Activated CD8-positive, alpha-beta memory T cell treated with anti-CD3 and anti-CD28 coated beads for 36 hours (primary cell): ENCODE measurements around the gene FNBP1. TPM values are rescaled to one million over a fixed set of nuclear protein-coding genes. Genes with fewer than 3 reads are reported as not detected.

Experiments used
- CTCF ChIA-PET: fragments of 350-600 bp; sonication (Branson Sonifier 250); formaldehyde crosslinking; loops from one replicate; lab custom pipeline; 2021; ENCODE audit warnings: antibody characterized with exemption; lab: Charles Lee
- POLR2A ChIA-PET: fragments of 350-600 bp; sonication (Branson Sonifier 250); formaldehyde crosslinking; loops from one replicate; lab custom pipeline; 2021; ENCODE audit warnings: antibody characterized with exemption; lab: Charles Lee
- total RNA-seq, 2 experiments: library from RNA; stranded (reverse); gene quantifications; one replicate each; pipeline ENCODE4 v1.2.3, GENCODE V29; 2021

The FNBP1 gene
- total RNA-seq, 2 experiments from 2014 or later, result 205 to 207 TPM

- ChIA-PET POLR2A (interaction anchor here (0.5 to 1.4 kb wide), 5 partner anchors 22 to 107 kb away, joined by 3 to 5 read pairs (median 3); no protein-coding TSS in a partner anchor), CTCF (interaction anchor here (0.6 to 1.2 kb wide), 5 partner anchors 10 to 159 kb away, joined by 3 to 5 read pairs (median 4); no protein-coding TSS in a partner anchor)
These were observed 110.5 kb downstream of the FNBP1 start for GRCh38 chr9:129932303-129933151.

GRCh38 chr9:129930743-129931142 lies 112.2 kb downstream of the FNBP1 start:
- POLR2A ChIA-PET, result no interaction called here
- CTCF ChIA-PET, result interaction anchor here (1.1 kb wide), 1 partner anchor 68 kb away, joined by 3 read pairs; no protein-coding TSS in a partner anchor

GRCh38 chr9:129929496-129930125 lies 113.4 kb downstream of the FNBP1 start:
- CTCF ChIA-PET, result interaction anchor here (1.1 kb wide), 1 partner anchor 69 kb away, joined by 3 read pairs; no protein-coding TSS in a partner anchor
- POLR2A ChIA-PET, result interaction anchor here (0.5 kb wide), 1 partner anchor 108 kb away, joined by 5 read pairs; no protein-coding TSS in a partner anchor

- POLR2A ChIA-PET, result no interaction called here
- CTCF ChIA-PET, result interaction anchor here (1.5 kb wide), 1 partner anchor 20 kb away, joined by 4 read pairs; no protein-coding TSS in a partner anchor
These were observed 119.4 kb downstream of the FNBP1 start for GRCh38 chr9:129923589-129923988.

GRCh38 chr9:129921905-129922304 lies 121.1 kb downstream of the FNBP1 start:
- CTCF ChIA-PET, result no interaction called here

GRCh38 chr9:129919841-129920240 lies 123.1 kb downstream of the FNBP1 start:
- ChIA-PET CTCF (no interaction called here), POLR2A (no interaction called here)

More at GRCh38 chr9:129921905-129922304, 121.1 kb downstream of the FNBP1 start:
- POLR2A ChIA-PET, result no interaction called here

- POLR2A ChIA-PET, result no interaction called here
- CTCF ChIA-PET, result no interaction called here
These were observed 123.7 kb downstream of the FNBP1 start for GRCh38 chr9:129919277-129919676.

- CTCF ChIA-PET, result no interaction called here
- POLR2A ChIA-PET, result interaction anchor here (0.6 kb wide), 1 partner anchor 8 kb away, joined by 3 read pairs; no protein-coding TSS in a partner anchor
These were observed 124.6 kb downstream of the FNBP1 start for GRCh38 chr9:129918296-129918950.

- POLR2A ChIA-PET, result no interaction called here
These were observed 126.3 kb downstream of the FNBP1 start for GRCh38 chr9:129916707-129917106.

GRCh38 chr9:129914051-129914450 lies 128.9 kb downstream of the FNBP1 start:
- POLR2A ChIA-PET, result interaction anchor here (0.5 kb wide), 1 partner anchor 43 kb away, joined by 3 read pairs; no protein-coding TSS in a partner anchor
- CTCF ChIA-PET, result interaction anchor here (1.7 to 2.2 kb wide), 2 partner anchors 9 to 44 kb away, joined by 5 to 9 read pairs; no protein-coding TSS in a partner anchor

More at GRCh38 chr9:129916707-129917106, 126.3 kb downstream of the FNBP1 start:
- CTCF ChIA-PET, result interaction anchor here (0.8 kb wide), 1 partner anchor 54 kb away, joined by 3 read pairs; no protein-coding TSS in a partner anchor

- POLR2A ChIA-PET, result interaction anchor here (0.5 to 0.8 kb wide), 2 partner anchors 8 to 34 kb away, joined by 3 read pairs; no protein-coding TSS in a partner anchor
- CTCF ChIA-PET, result interaction anchor here (0.6 to 1.0 kb wide), 4 partner anchors 19 to 690 kb away, joined by 3 to 4 read pairs (median 3); no protein-coding TSS in a partner anchor
These were observed 132.1 kb downstream of the FNBP1 start for GRCh38 chr9:129910628-129911567.

- CTCF ChIA-PET, result interaction anchor here (0.9 to 1.0 kb wide), 2 partner anchors 18 to 124 kb away, joined by 3 to 4 read pairs; no protein-coding TSS in a partner anchor
- POLR2A ChIA-PET, result interaction anchor here (0.6 to 0.8 kb wide), 2 partner anchors 35 to 126 kb away, joined by 3 read pairs; no protein-coding TSS in a partner anchor
These were observed 133.1 kb downstream of the FNBP1 start for GRCh38 chr9:129909851-129910250.

GRCh38 chr9:129908906-129909305 lies 134.1 kb downstream of the FNBP1 start:
- ChIA-PET POLR2A (no interaction called here), CTCF (no interaction called here)

- ChIA-PET CTCF (interaction anchor here (0.6 kb wide), 1 partner anchor 22 kb away, joined by 3 read pairs; no protein-coding TSS in a partner anchor), POLR2A (interaction anchor here (0.6 to 0.7 kb wide), 3 partner anchors 8 to 44 kb away, joined by 3 to 7 read pairs (median 3); no protein-coding TSS in a partner anchor)
These were observed 135.8 kb downstream of the FNBP1 start for GRCh38 chr9:129907201-129907600.

GRCh38 chr9:129906298-129906697 lies 136.7 kb downstream of the FNBP1 start:
- POLR2A ChIA-PET, result interaction anchor here (0.6 kb wide), 1 partner anchor 72 kb away, joined by 3 read pairs; no protein-coding TSS in a partner anchor
- CTCF ChIA-PET, result no interaction called here

- ChIA-PET POLR2A (interaction anchor here (0.9 kb wide), 1 partner anchor 28 kb away, joined by 3 read pairs; no protein-coding TSS in a partner anchor), CTCF (interaction anchor here (1.6 to 1.7 kb wide), 2 partner anchors 10 to 20 kb away, joined by 4 to 9 read pairs; no protein-coding TSS in a partner anchor)
These were observed 138.3 kb downstream of the FNBP1 start for GRCh38 chr9:129904734-129905133.

- CTCF ChIA-PET, result no interaction called here
- POLR2A ChIA-PET, result interaction anchor here (0.5 kb wide), 1 partner anchor 10 kb away, joined by 9 read pairs; no protein-coding TSS in a partner anchor
These were observed 140.3 kb downstream of the FNBP1 start for GRCh38 chr9:129902740-129903134.
